ENCODE measurements around the gene CCNL2. TPM values are rescaled to one million over a fixed set of nuclear protein-coding genes. Genes with fewer than 3 reads are reported as not detected.

The CCNL2 gene
- total and polyA plus RNA-seq, 2 of the 13 experiments (the other 11 are each of a cell fraction or from before 2014, with no cell fraction given): 105 to 340 TPM

- Histone ChIP-seq H2AFZ (ENCODE audit: low read length) (no peak overlapping the region), H3K4me3 (replicated peaks in 1 of 3; ENCODE audit: insufficient read depth in 1 of 3, low read depth in 2 of 3, low read length in 3 of 3) (no peak overlapping the region), H4K20me1 (ENCODE audit: insufficient read depth, low read length) (peaks cover 18% of the 10 kb centered on the region; the same call in 1 of the 2 replicates), H3K79me2 (ENCODE audit: insufficient read depth, low read length) (peaks cover 27% of the 10 kb centered on the region), H3K4me1 (ENCODE audit: insufficient read depth, low read length) (peaks cover 32% of the 10 kb centered on the region), H3K27ac (ENCODE audit: extremely low read length, insufficient read depth, low read length) (no peak overlapping the region), H3K4me2 (ENCODE audit: low read depth, low read length) (no peak overlapping the region), H3K9ac (ENCODE audit: insufficient read depth, low read depth, low read length) (no peak overlapping the region), H3K9me3 (ENCODE audit: low read length) (no peaks in the 10 kb centered on the region), H3K36me3 (replicated peaks in 1 of 2; ENCODE audit: control insufficient read depth in 1 of 2, insufficient read depth in 2 of 2, low read length in 2 of 2) (peaks cover 13 to 26% of the 10 kb centered on the region in 2 experiments), H3K27me3 (ENCODE audit: control insufficient read depth in 1 of 2, insufficient read depth in 2 of 2, low read length in 2 of 2) (no peaks in the 10 kb centered on the region)
- WGBS (ENCODE audit: low lambda C conversion rate): 100% methylated on average over 6 of the region's 17 CpGs
- intact Hi-C loops (cut with micrococcal nuclease; ENCODE audit: unreplicated experiment): no loop called here
- FAIRE-seq (no peak), DNase-seq (ENCODE audit: low spot score) (no peak), ATAC-seq (no peak)
- ChIA-PET POLR2A (no interaction called here), CTCF (ENCODE audit: low intra/inter-chr PET ratio, low total read pairs) (no interaction called here)
- TF ChIP-seq RBM22 (optimal IDR thresholded peaks at IDR 0.05; ENCODE audit: low read length) (peak; percentile 23), ATF7-NPFF (CRISPR knock-in tag; IDR thresholded peaks at IDR 0.05; ENCODE audit: low read depth) (no peak)
- BruUV-seq (replicated peaks): no TSS peak
- in situ Hi-C loops (cut with HindIII; ENCODE audit: extremely low pct_ligation_motif_present, low pct_unique_long_range_greater_than_20kb): no loop called here
These were observed 57.5 kb downstream of the CCNL2 start for GRCh38 chr1:1341549-1342021.

- intact Hi-C loops (cut with micrococcal nuclease; ENCODE audit: unreplicated experiment): no loop called here
- CTCF ChIA-PET (ENCODE audit: low intra/inter-chr PET ratio, low total read pairs): no interaction called here
- TF ChIP-seq, protein P1, sequence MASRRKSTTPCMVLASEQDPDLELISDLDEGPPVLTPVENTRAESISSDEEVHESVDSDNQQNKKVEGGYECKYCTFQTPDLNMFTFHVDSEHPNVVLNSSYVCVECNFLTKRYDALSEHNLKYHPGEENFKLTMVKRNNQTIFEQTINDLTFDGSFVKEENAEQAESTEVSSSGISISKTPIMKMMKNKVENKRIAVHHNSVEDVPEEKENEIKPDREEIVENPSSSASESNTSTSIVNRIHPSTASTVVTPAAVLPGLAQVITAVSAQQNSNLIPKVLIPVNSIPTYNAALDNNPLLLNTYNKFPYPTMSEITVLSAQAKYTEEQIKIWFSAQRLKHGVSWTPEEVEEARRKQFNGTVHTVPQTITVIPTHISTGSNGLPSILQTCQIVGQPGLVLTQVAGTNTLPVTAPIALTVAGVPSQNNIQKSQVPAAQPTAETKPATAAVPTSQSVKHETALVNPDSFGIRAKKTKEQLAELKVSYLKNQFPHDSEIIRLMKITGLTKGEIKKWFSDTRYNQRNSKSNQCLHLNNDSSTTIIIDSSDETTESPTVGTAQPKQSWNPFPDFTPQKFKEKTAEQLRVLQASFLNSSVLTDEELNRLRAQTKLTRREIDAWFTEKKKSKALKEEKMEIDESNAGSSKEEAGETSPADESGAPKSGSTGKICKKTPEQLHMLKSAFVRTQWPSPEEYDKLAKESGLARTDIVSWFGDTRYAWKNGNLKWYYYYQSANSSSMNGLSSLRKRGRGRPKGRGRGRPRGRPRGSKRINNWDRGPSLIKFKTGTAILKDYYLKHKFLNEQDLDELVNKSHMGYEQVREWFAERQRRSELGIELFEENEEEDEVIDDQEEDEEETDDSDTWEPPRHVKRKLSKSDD (CRISPR knock-in tag; IDR thresholded peaks at IDR 0.05; ENCODE audit: low read depth): no peak
- TF ChIP-seq RBFOX2 (IDR thresholded peaks at IDR 0.05; ENCODE audit: low read depth, low read length): peak; percentile 57
- TF ChIP-seq SIX4 (CRISPR knock-in tag; IDR thresholded peaks at IDR 0.05): no peak
- no peak for TF ChIP-seq ETV5 (CRISPR knock-in tag; IDR thresholded peaks at IDR 0.05; ENCODE audit: borderline replicate concordance)
- no peak for TF ChIP-seq ZNF441 (CRISPR knock-in tag; IDR thresholded peaks at IDR 0.05; ENCODE audit: borderline replicate concordance)
- 0 out of 4 replicates have a peak, but pooled peaks of 1 of the 2 experiments have one; percentile 45 for TF ChIP-seq KLF16 (CRISPR knock-in tag; IDR thresholded peaks at IDR 0.05)
- no peak for TF ChIP-seq EP300 (IDR thresholded peaks at IDR 0.05; ENCODE audit: low read depth in 2 of 2, low read length in 2 of 2)
- no peak for TF ChIP-seq EP300 (CRISPR knock-in tag; IDR thresholded peaks at IDR 0.05; ENCODE audit: borderline replicate concordance)
- TF ChIP-seq TARDBP (CRISPR knock-in tag; IDR thresholded peaks at IDR 0.05): 0 out of 2 replicates have a peak, but pooled peaks have one; percentile 69
- peak; percentile 87 for TF ChIP-seq AGO2 (optimal IDR thresholded peaks at IDR 0.05; ENCODE audit: low read depth, low read length)
- no peak for TF ChIP-seq ETS1 (CRISPR knock-in tag; IDR thresholded peaks at IDR 0.05)
- TF ChIP-seq CENPT (CRISPR knock-in tag; IDR thresholded peaks at IDR 0.05; ENCODE audit: low read depth): 0 out of 2 replicates have a peak, but pooled peaks have one; percentile 26
These were observed 58.2 kb downstream of the CCNL2 start for GRCh38 chr1:1340791-1341548.

More at GRCh38 chr1:1340791-1341548, 58.2 kb downstream of the CCNL2 start:
- no peak overlapping the region for H3K4me3 ChIP-seq (replicated peaks in 1 of 3; ENCODE audit: insufficient read depth in 1 of 3, low read depth in 2 of 3, low read length in 3 of 3)
- no peak overlapping the region for H2AFZ ChIP-seq (ENCODE audit: low read length)
- no peak for FAIRE-seq
- peaks cover 14% of the 10 kb centered on the region; the same call in 1 of the 2 replicates for H4K20me1 ChIP-seq (ENCODE audit: insufficient read depth, low read length)
- 94% methylated on average over 36 of the region's 36 CpGs for WGBS (ENCODE audit: low lambda C conversion rate)
- H3K4me1 ChIP-seq (ENCODE audit: insufficient read depth, low read length): peaks cover 25% of the 10 kb centered on the region
- POLR2A ChIA-PET: no interaction called here
- no peak overlapping the region for H3K4me2 ChIP-seq (ENCODE audit: low read depth, low read length)
- no peak for DNase-seq (ENCODE audit: low spot score)
- no peak overlapping the region for H3K27ac ChIP-seq (ENCODE audit: extremely low read length, insufficient read depth, low read length)
- no peaks in the 10 kb centered on the region for H3K9me3 ChIP-seq (ENCODE audit: low read length)
- H3K36me3 ChIP-seq (replicated peaks in 1 of 2; ENCODE audit: control insufficient read depth in 1 of 2, insufficient read depth in 2 of 2, low read length in 2 of 2): peaks cover 13 to 26% of the 10 kb centered on the region in 2 experiments
- no peak overlapping the region for H3K9ac ChIP-seq (ENCODE audit: insufficient read depth, low read depth, low read length)
- ATAC-seq: no peak
- BruUV-seq (replicated peaks): no TSS peak
- in situ Hi-C loops (cut with HindIII; ENCODE audit: extremely low pct_ligation_motif_present, low pct_unique_long_range_greater_than_20kb): no loop called here
- H3K27me3 ChIP-seq (ENCODE audit: control insufficient read depth in 1 of 2, insufficient read depth in 2 of 2, low read length in 2 of 2): no peaks in the 10 kb centered on the region
- H3K79me2 ChIP-seq (ENCODE audit: insufficient read depth, low read length): peaks cover 21% of the 10 kb centered on the region
